ENCODE results near the gene UNC93B1.
"Not testable (repeated sequence)": the region's sequence is repeated elsewhere in the genome, so short reads cannot be mapped to it uniquely, and the experiment has no call there.

DNA sequence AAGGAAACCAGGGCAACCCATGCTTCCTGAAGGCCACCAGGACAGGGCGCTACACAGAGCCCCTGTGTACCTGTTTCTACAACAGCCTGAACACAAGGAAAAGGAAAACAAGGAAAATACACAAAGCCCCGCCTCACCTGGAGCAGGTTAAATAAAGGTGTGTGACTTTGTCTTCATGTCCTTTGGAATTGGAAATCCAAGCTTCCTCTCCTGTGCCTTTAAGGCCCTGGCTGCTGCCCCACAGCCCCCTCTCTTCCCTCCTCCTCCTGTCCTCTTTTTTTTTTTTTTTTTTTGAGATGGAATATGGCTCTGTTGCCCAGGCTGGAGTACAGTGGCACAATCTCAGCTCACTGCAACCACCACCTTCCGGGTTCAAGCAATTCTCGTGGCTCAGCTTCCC is 57.5 kb downstream of the UNC93B1 start:
- TF ChIP-seq, protein P1, sequence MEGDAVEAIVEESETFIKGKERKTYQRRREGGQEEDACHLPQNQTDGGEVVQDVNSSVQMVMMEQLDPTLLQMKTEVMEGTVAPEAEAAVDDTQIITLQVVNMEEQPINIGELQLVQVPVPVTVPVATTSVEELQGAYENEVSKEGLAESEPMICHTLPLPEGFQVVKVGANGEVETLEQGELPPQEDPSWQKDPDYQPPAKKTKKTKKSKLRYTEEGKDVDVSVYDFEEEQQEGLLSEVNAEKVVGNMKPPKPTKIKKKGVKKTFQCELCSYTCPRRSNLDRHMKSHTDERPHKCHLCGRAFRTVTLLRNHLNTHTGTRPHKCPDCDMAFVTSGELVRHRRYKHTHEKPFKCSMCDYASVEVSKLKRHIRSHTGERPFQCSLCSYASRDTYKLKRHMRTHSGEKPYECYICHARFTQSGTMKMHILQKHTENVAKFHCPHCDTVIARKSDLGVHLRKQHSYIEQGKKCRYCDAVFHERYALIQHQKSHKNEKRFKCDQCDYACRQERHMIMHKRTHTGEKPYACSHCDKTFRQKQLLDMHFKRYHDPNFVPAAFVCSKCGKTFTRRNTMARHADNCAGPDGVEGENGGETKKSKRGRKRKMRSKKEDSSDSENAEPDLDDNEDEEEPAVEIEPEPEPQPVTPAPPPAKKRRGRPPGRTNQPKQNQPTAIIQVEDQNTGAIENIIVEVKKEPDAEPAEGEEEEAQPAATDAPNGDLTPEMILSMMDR (conservative IDR thresholded peaks at IDR 0.05; ENCODE audit: low read length), result not testable (repeated sequence)
- not testable (repeated sequence) for TF ChIP-seq EZH2phosphoT487 (IDR thresholded peaks at IDR 0.05; ENCODE audit: borderline replicate concordance, low read depth, low read length)
